ENCODE data around the gene KCNIP1. TPM values are rescaled to one million over a fixed set of nuclear protein-coding genes. Genes with fewer than 3 reads are reported as not detected.

KCNIP1 gene
- total RNA-seq, 1 donor from 2014 or later: not detected

DNA sequence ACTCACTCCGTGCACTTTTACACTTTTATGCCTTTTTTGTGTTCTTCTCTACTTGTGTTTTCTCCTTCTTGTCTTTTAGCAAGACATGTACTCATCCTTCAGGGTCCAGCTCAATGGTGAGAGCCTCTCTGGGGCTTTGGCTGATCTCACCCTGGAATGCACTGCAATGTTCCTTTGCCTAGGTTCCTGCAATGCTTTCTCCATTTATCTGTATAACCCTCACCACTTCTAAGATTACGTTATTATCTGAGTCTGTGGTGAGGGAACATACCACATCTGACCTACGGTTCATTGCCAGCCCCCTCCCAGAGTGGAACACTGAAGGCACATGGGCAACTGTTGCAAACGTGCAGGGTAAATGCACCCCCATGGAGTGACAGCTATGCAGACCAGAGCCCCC is 47.3 kb downstream of the KCNIP1 start:
- no peaks in the 10 kb centered on the region for H3K27me3 ChIP-seq
- no peaks in the 10 kb centered on the region for H3K36me3 ChIP-seq
- no peak overlapping the region for H3K27ac ChIP-seq
- H3K4me1 ChIP-seq: no peaks in the 10 kb centered on the region
- H3K9me3 ChIP-seq: no peaks in the 10 kb centered on the region
- intact Hi-C loops (cut with DNase I): no loop called here
- TF ChIP-seq POLR2A (IDR thresholded peaks at IDR 0.05): no peak
- TF ChIP-seq, protein P1, sequence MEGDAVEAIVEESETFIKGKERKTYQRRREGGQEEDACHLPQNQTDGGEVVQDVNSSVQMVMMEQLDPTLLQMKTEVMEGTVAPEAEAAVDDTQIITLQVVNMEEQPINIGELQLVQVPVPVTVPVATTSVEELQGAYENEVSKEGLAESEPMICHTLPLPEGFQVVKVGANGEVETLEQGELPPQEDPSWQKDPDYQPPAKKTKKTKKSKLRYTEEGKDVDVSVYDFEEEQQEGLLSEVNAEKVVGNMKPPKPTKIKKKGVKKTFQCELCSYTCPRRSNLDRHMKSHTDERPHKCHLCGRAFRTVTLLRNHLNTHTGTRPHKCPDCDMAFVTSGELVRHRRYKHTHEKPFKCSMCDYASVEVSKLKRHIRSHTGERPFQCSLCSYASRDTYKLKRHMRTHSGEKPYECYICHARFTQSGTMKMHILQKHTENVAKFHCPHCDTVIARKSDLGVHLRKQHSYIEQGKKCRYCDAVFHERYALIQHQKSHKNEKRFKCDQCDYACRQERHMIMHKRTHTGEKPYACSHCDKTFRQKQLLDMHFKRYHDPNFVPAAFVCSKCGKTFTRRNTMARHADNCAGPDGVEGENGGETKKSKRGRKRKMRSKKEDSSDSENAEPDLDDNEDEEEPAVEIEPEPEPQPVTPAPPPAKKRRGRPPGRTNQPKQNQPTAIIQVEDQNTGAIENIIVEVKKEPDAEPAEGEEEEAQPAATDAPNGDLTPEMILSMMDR (IDR thresholded peaks at IDR 0.05): no peak
- TF ChIP-seq POLR2AphosphoS5 (IDR thresholded peaks at IDR 0.05; ENCODE audit: insufficient read depth in 1 of 2, low read depth in 1 of 2): no peak
- H3K4me3 ChIP-seq: no peak overlapping the region
- DNase-seq (ENCODE audit: extremely low spot score in 2 of 2): no peak

DNA sequence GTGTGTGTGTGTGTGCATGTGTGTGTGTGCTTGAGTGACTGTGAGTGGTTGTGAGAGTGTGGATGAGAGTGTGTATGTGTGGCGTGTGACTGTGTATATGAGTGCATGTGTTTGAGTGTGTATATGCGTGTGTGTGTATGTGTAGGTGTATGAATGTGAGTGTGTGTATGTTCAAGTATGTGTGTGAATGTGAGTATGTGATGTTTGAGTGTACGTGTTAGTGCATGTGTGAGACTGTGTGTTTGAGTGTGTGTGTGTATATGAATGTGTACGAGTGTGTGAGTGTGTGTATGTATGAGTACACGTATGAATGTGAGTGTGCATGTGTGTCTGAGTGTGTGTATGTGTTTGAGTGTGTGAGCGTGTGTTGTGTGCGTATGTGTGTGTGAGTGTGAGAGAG is 47.8 kb downstream of the KCNIP1 start:
- Histone ChIP-seq H3K27me3 (no peaks in the 10 kb centered on the region), H3K4me3 (no peak overlapping the region), H3K27ac (no peak overlapping the region), H3K9me3 (no peaks in the 10 kb centered on the region), H3K4me1 (no peaks in the 10 kb centered on the region), H3K36me3 (no peaks in the 10 kb centered on the region)
- intact Hi-C loops (cut with DNase I): no loop called here
- TF ChIP-seq POLR2A (IDR thresholded peaks at IDR 0.05): no peak
- TF ChIP-seq POLR2AphosphoS5 (IDR thresholded peaks at IDR 0.05; ENCODE audit: insufficient read depth in 1 of 2, low read depth in 1 of 2): no peak
- TF ChIP-seq, protein P1 (IDR thresholded peaks at IDR 0.05): no peak
- no peak for DNase-seq (ENCODE audit: extremely low spot score in 2 of 2)

DNA sequence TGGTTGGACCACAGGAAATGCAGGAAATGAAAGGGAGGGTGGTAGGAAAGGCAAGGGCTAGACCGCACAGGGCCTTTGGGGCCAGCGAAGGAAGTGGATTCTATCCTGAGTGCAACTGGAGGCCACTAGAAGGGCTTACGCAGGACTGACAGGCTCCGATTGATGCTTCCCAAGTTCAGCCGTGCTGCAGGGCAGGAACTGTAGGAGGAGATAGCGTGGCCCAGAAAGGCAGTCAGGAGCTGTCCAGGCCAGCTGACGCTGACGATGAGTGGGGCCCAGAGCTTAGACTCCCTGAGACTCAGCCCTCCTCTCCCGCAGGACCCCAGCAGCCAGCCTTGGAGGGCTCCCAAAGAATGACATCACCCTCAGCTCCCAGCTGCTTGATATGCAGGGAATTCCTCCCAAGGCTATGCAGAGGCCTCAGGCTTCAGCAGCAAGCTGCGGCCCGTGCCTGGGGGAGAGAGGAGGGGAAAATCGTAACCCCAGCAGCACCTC is 48.8 kb downstream of the KCNIP1 start:
- Histone ChIP-seq H3K27ac (no peak overlapping the region), H3K4me1 (no peaks in the 10 kb centered on the region), H3K4me3 (no peak overlapping the region), H3K36me3 (no peaks in the 10 kb centered on the region), H3K27me3 (no peaks in the 10 kb centered on the region), H3K9me3 (no peaks in the 10 kb centered on the region)
- no peak for DNase-seq (ENCODE audit: extremely low spot score in 2 of 2)
- TF ChIP-seq POLR2AphosphoS5 (IDR thresholded peaks at IDR 0.05; ENCODE audit: insufficient read depth in 1 of 2, low read depth in 1 of 2) (peak in 1 of 2 donors; percentile 56), POLR2A (IDR thresholded peaks at IDR 0.05) (no peak)
- intact Hi-C loops (cut with DNase I): no loop called here

DNA sequence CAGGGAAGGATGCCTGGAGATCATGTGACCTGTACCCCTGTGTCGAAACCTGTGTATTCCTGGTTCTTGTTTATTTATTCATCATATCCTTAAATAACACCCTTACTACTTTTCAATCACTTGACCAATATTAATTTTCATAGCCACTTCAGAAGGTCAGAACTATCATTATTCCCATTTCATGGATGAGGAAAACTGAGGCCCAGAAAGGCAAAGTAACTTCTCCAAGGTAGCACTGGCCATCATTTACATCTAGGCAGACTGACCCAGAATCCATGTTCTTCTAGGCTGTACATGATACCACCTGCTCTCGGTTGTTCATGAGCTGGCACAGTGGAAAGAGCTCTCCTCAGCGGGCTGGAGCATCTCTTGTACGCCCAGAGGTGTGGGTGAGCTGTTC is 49.4 kb downstream of the KCNIP1 start:
- Histone ChIP-seq H3K36me3 (no peaks in the 10 kb centered on the region), H3K27ac (no peak overlapping the region), H3K9me3 (no peaks in the 10 kb centered on the region), H3K4me1 (no peaks in the 10 kb centered on the region), H3K4me3 (no peak overlapping the region), H3K27me3 (no peaks in the 10 kb centered on the region)
- TF ChIP-seq POLR2A (IDR thresholded peaks at IDR 0.05) (no peak), POLR2AphosphoS5 (IDR thresholded peaks at IDR 0.05; ENCODE audit: insufficient read depth in 1 of 2, low read depth in 1 of 2) (no peak)
- TF ChIP-seq, protein P1 (IDR thresholded peaks at IDR 0.05): no peak
- DNase-seq (ENCODE audit: extremely low spot score in 2 of 2): no peak
- intact Hi-C loops (cut with DNase I): no loop called here

DNA sequence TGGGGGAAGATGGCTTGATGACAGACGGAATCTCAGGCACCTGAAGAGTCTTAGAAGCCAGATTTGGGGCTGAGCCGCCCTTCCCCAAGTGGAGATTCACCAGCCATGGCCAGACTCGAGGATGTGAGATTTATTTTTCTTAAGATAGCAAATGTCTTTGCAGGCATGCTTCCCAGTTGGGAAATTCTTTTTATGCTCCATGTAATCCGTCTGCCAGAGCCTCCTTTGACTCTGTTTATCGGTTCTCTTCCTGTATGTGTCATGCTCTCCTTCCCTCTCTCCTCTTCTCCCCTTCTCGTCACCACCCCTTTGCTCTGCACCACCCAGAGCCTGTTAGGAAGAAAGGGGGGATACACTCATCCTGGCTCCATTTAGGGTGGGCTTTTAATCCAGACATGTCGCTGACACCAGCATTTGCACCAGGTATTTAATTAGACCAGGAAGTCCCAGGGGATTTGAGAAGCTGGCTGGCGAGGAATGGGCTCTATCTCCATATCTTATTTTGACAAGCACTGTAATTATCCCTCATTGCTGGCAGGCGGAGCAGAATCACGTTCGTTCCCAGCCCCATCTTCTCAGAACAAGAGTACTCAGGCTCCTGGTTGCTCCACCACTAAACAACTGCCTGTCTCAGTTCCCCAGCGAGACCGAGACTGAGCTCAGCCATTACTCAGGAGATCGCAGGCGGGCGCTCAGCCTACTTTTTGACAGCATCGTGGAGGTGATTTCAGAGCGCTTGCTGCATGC is 50.9 kb downstream of the KCNIP1 start:
- Histone ChIP-seq H3K4me1 (no peaks in the 10 kb centered on the region), H3K9me3 (no peaks in the 10 kb centered on the region), H3K27ac (no peak overlapping the region), H3K36me3 (no peaks in the 10 kb centered on the region), H3K27me3 (no peaks in the 10 kb centered on the region), H3K4me3 (no peak overlapping the region)
- intact Hi-C loops (cut with DNase I): no loop called here
- TF ChIP-seq, protein P1 (IDR thresholded peaks at IDR 0.05): no peak
- TF ChIP-seq POLR2A (IDR thresholded peaks at IDR 0.05): no peak
- TF ChIP-seq POLR2AphosphoS5 (IDR thresholded peaks at IDR 0.05; ENCODE audit: insufficient read depth in 1 of 2, low read depth in 1 of 2): no peak
- DNase-seq (ENCODE audit: extremely low spot score in 2 of 2): no peak
